ENCODE data around the gene TMEM176A.

The TMEM176A gene

DNA sequence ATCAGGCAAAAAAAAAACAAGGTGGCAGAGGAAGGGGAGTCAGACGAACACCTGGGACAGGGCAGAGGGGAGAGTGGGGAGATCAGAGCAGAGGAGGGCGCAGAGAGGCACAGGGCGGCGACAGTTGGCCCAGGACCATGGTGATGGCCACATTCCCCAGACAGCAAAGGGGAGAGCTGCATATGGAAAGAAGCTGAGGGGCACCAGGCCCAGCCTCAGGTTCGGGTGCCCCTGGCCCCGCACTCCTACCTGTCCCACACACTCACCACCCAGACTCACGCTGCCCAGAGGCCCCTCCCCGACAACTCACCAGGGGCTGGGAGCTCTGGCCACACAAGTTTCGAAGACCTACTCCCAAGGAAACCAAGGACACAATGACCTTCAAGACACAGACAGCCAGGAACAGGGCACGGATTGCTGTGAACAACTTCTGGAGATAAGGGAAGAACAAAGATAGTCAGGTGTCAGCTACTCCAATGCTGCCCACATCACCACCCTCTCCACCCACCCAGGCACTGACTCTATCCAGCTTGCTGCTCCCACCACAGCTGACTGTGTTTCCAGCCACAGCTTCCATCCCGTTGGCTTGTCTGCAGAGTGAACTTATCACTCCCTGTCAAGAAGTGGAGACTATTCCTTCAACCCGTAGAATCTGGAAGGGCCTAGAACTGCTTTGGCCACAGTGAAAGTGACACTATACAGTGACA is 8.7 kb upstream of the TMEM176A start:
- ChIA-PET CTCF (interaction anchor here (0.6 to 1.4 kb wide), 2 partner anchors 13 to 226 kb away, joined by 3 read pairs; no protein-coding TSS in a partner anchor), POLR2A (no interaction called here)
- no peak for DNase-seq (ENCODE audit: extremely low spot score)
- TF ChIP-seq TARDBP (IDR thresholded peaks at IDR 0.05) = no peak
- TF ChIP-seq SP1 (IDR thresholded peaks at IDR 0.05) = no peak
- TF ChIP-seq ARNT (IDR thresholded peaks at IDR 0.05) = no peak
- no peak for TF ChIP-seq ELF4 (IDR thresholded peaks at IDR 0.05)
- no peak for TF ChIP-seq ZNF384 (IDR thresholded peaks at IDR 0.05)
- TF ChIP-seq FOXK2 (IDR thresholded peaks at IDR 0.05) = no peak
- TF ChIP-seq LEF1 (IDR thresholded peaks at IDR 0.05; ENCODE audit: borderline replicate concordance) = no peak
- TF ChIP-seq FOXM1 (IDR thresholded peaks at IDR 0.05; ENCODE audit: borderline replicate concordance) = no peak
- TF ChIP-seq, protein P1, sequence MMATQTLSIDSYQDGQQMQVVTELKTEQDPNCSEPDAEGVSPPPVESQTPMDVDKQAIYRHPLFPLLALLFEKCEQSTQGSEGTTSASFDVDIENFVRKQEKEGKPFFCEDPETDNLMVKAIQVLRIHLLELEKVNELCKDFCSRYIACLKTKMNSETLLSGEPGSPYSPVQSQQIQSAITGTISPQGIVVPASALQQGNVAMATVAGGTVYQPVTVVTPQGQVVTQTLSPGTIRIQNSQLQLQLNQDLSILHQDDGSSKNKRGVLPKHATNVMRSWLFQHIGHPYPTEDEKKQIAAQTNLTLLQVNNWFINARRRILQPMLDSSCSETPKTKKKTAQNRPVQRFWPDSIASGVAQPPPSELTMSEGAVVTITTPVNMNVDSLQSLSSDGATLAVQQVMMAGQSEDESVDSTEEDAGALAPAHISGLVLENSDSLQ (IDR thresholded peaks at IDR 0.05) = no peak
- no peak for TF ChIP-seq NFRKB (IDR thresholded peaks at IDR 0.05)
- no peak for TF ChIP-seq SUZ12 (IDR thresholded peaks at IDR 0.05)
- TF ChIP-seq FOXA1 (IDR thresholded peaks at IDR 0.05) = no peak
- no peak for TF ChIP-seq BHLHE40 (IDR thresholded peaks at IDR 0.05; ENCODE audit: borderline replicate concordance)
- no peak for TF ChIP-seq HDGF (IDR thresholded peaks at IDR 0.05; ENCODE audit: borderline replicate concordance)
- no peak for TF ChIP-seq L3MBTL2 (conservative IDR thresholded peaks at IDR 0.05)
- no peak for TF ChIP-seq CTBP1 (IDR thresholded peaks at IDR 0.05; ENCODE audit: borderline replicate concordance)

DNA sequence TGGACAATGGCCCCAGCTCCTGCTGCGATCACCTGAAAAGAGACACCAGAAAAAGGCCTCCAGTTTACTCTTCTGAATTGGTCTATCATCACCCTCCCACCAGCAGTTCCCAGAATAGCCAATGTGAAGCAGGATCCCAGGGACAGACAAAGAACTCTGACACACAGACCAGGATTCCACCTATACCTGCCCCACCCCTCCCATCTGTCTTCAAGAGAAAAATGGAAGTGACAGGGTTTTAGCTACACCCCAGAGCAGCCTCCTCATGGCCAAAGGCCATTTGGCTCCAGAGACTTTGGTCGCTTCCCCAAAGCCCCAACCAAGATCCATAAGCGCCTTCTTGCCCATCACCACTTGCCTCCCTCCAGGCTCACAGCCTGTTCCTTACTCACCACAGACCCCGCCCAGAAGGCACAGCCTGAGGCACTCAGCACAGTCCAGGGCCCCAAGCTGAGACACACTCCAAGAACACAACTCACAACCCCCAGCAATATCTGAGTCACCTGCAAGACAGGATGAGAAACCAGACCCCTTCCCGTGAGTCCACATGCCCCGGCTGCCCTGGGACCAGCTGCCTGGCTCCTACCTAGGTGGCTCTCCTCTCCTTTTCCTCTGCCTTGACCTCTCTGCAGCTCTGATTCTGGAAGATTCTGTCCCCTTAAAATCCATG is 6.9 kb upstream of the TMEM176A start:
- POLR2A ChIA-PET = no interaction called here
- TF ChIP-seq ELF4 (IDR thresholded peaks at IDR 0.05) = no peak
- no peak for TF ChIP-seq ARNT (IDR thresholded peaks at IDR 0.05)
- TF ChIP-seq HDGF (IDR thresholded peaks at IDR 0.05; ENCODE audit: borderline replicate concordance) = no peak
- no peak for TF ChIP-seq L3MBTL2 (conservative IDR thresholded peaks at IDR 0.05)
- no peak for TF ChIP-seq CTBP1 (IDR thresholded peaks at IDR 0.05; ENCODE audit: borderline replicate concordance)
- no peak for TF ChIP-seq TARDBP (IDR thresholded peaks at IDR 0.05)
- TF ChIP-seq ZNF384 (IDR thresholded peaks at IDR 0.05) = no peak
- no peak for TF ChIP-seq SP1 (IDR thresholded peaks at IDR 0.05)
- TF ChIP-seq BHLHE40 (IDR thresholded peaks at IDR 0.05; ENCODE audit: borderline replicate concordance) = no peak
- TF ChIP-seq FOXM1 (IDR thresholded peaks at IDR 0.05; ENCODE audit: borderline replicate concordance) = no peak
- TF ChIP-seq, protein P1 (IDR thresholded peaks at IDR 0.05) = no peak
- no peak for TF ChIP-seq LEF1 (IDR thresholded peaks at IDR 0.05; ENCODE audit: borderline replicate concordance)
- no peak for TF ChIP-seq FOXK2 (IDR thresholded peaks at IDR 0.05)
- no peak for TF ChIP-seq FOXA1 (IDR thresholded peaks at IDR 0.05)
- TF ChIP-seq SUZ12 (IDR thresholded peaks at IDR 0.05) = no peak
- no peak for TF ChIP-seq NFRKB (IDR thresholded peaks at IDR 0.05)
- CTCF ChIA-PET = interaction anchor here (0.9 to 1.5 kb wide), 3 partner anchors 15 to 104 kb away, joined by 3 to 6 read pairs (median 4); no protein-coding TSS in a partner anchor
- no peak for DNase-seq (ENCODE audit: extremely low spot score)

DNA sequence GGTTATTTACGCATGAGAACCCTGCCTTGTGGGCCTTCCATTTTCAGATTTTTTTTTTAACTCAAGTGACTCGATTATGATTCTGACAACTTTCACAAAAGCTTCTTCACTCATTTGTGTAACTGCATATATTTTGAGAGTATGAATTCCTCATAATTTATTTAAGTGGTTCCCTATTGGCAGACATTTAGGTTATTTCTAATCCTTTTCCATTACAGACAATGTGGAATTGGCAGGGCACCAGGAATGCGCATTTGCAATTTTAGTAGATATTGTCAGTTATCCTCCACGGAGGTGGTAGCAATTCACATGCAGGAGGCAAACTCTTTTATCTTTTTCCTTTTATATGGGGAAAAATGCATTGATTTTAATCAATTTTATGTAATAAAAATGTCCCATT is 2.9 kb upstream of the TMEM176A start:
- no peak for TF ChIP-seq BHLHE40 (IDR thresholded peaks at IDR 0.05; ENCODE audit: borderline replicate concordance)
- TF ChIP-seq NFRKB (IDR thresholded peaks at IDR 0.05) = no peak
- TF ChIP-seq CTBP1 (IDR thresholded peaks at IDR 0.05; ENCODE audit: borderline replicate concordance) = no peak
- no peak for TF ChIP-seq TARDBP (IDR thresholded peaks at IDR 0.05)
- no peak for TF ChIP-seq FOXM1 (IDR thresholded peaks at IDR 0.05; ENCODE audit: borderline replicate concordance)
- no peak for TF ChIP-seq ARNT (IDR thresholded peaks at IDR 0.05)
- TF ChIP-seq HDGF (IDR thresholded peaks at IDR 0.05; ENCODE audit: borderline replicate concordance) = no peak
- TF ChIP-seq ZNF384 (IDR thresholded peaks at IDR 0.05) = no peak
- TF ChIP-seq L3MBTL2 (conservative IDR thresholded peaks at IDR 0.05) = no peak
- no peak for TF ChIP-seq FOXK2 (IDR thresholded peaks at IDR 0.05)
- TF ChIP-seq, protein P1 (IDR thresholded peaks at IDR 0.05) = no peak
- TF ChIP-seq FOXA1 (IDR thresholded peaks at IDR 0.05) = no peak
- TF ChIP-seq SUZ12 (IDR thresholded peaks at IDR 0.05) = no peak
- TF ChIP-seq LEF1 (IDR thresholded peaks at IDR 0.05; ENCODE audit: borderline replicate concordance) = no peak
- TF ChIP-seq SP1 (IDR thresholded peaks at IDR 0.05) = no peak
- DNase-seq (ENCODE audit: extremely low spot score) = no peak
- POLR2A ChIA-PET = no interaction called here
- CTCF ChIA-PET = no interaction called here

DNA sequence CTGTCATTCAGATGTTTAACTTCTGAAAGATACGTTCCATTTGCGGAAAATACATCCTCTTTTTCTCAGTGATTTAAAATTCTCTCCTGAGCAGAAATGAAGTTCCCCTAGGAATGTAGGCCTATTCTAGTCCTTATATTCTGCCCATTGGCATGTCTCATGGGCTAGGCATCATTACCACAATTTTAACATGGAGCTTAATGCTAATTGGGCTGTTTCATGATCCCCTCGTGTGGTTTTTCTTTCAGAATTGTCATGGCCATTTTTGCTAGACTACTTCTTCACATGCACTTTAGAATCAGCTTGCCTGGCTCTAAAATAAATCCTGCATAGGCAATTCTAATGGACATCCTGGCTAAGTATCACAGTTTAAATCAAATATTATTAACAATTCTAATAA is 1.4 kb upstream of the TMEM176A start:
- CTCF ChIA-PET = no interaction called here
- no peak for DNase-seq (ENCODE audit: extremely low spot score)
- TF ChIP-seq ZNF384 (IDR thresholded peaks at IDR 0.05) (no peak), FOXM1 (IDR thresholded peaks at IDR 0.05; ENCODE audit: borderline replicate concordance) (no peak), FOXA1 (IDR thresholded peaks at IDR 0.05) (no peak), CTBP1 (IDR thresholded peaks at IDR 0.05; ENCODE audit: borderline replicate concordance) (no peak), L3MBTL2 (conservative IDR thresholded peaks at IDR 0.05) (no peak), TARDBP (IDR thresholded peaks at IDR 0.05) (no peak), BHLHE40 (IDR thresholded peaks at IDR 0.05; ENCODE audit: borderline replicate concordance) (no peak), ELF4 (IDR thresholded peaks at IDR 0.05) (no peak), NFRKB (IDR thresholded peaks at IDR 0.05) (no peak), ARNT (IDR thresholded peaks at IDR 0.05) (no peak), FOXK2 (IDR thresholded peaks at IDR 0.05) (no peak), SUZ12 (IDR thresholded peaks at IDR 0.05) (no peak), HDGF (IDR thresholded peaks at IDR 0.05; ENCODE audit: borderline replicate concordance) (no peak), SP1 (IDR thresholded peaks at IDR 0.05) (no peak), LEF1 (IDR thresholded peaks at IDR 0.05; ENCODE audit: borderline replicate concordance) (no peak)
- TF ChIP-seq, protein P1 (IDR thresholded peaks at IDR 0.05) = no peak
- POLR2A ChIA-PET = no interaction called here
